AG10803 (cell line): ENCODE data around the gene ESR1.

Source experiments
- DNase-seq: peaks from one replicate; pipeline ENCODE4 v3.0.0; 2010; ENCODE audit warnings: low read depth
- H3K4me3 ChIP-seq: 2 replicates; pipeline ENCODE4 v1.5.1; 2011; ENCODE audit warnings: mild to moderate bottlenecking, low read length, control low read depth
- CTCF ChIP-seq: conservative IDR thresholded peaks from 2 replicates; pipeline ENCODE4 v1.5.1; 2011; ENCODE audit warnings: mild to moderate bottlenecking, low read length, control low read depth, inconsistent platforms

Gene ESR1

GRCh38 chr6:151807513-151808370 is at the start of gene ESR1:
Gene ESR1, plus strand, starts transcription at chr6:151807682. Its CDS starts 231 bp downstream, at chr6:151807913.
- H3K4me3 ChIP-seq: no peak within 1 kb of the TSS

GRCh38 chr6:151760486-151760885 is 47.0 kb upstream of the ESR1 start:
- no peak for DNase-seq
- H3K4me3 ChIP-seq: no peak overlapping the region
- no peak for TF ChIP-seq CTCF

More at GRCh38 chr6:151807513-151808370, at the start of gene ESR1:
- TF ChIP-seq CTCF: no peak
- DNase-seq: no peak

- DNase-seq: no peak
- no peak for TF ChIP-seq CTCF
- no peak overlapping the region for H3K4me3 ChIP-seq
These were observed 45.6 kb upstream of the ESR1 start for GRCh38 chr6:151761851-151762250.

- no peak for DNase-seq
- no peak for TF ChIP-seq CTCF
These were observed 44.7 kb upstream of the ESR1 start for GRCh38 chr6:151762817-151763216.

GRCh38 chr6:151763303-151763702 is 44.2 kb upstream of the ESR1 start:
- H3K4me3 ChIP-seq: peak overlapping the region; percentile 49
- DNase-seq: peak; percentile 67
- TF ChIP-seq CTCF: peak; percentile 58

More at GRCh38 chr6:151762817-151763216, 44.7 kb upstream of the ESR1 start:
- peak overlapping the region; percentile 49 for H3K4me3 ChIP-seq

GRCh38 chr6:151763938-151764680 is 43.4 kb upstream of the ESR1 start:
- TF ChIP-seq CTCF: peak; percentile 80
- peak; percentile 88 for DNase-seq
- peak overlapping the region; percentile 49 for H3K4me3 ChIP-seq
